Ascending aorta (tissue), 2 donors: Measurements from ENCODE around the gene ILK. TPM values are rescaled to one million over a fixed set of nuclear protein-coding genes. Genes with fewer than 3 reads are reported as not detected.

ENCODE experiments used
- DNase-seq, 2 donors: peaks; one replicate each; pipeline ENCODE4 v3.0.0-alpha.2; 2019; ENCODE audit warnings: low spot score in 2 of 2
- H3K27ac ChIP-seq, 2 donors: fragments of 200-600 bp; sonication (generic); one replicate each; pipeline ENCODE4 v1.5.1; 2016 to 2017; ENCODE audit warnings: mild to moderate bottlenecking in 1 of 2
- H3K27me3 ChIP-seq: fragments of 200-600 bp; sonication (generic); one replicate; pipeline ENCODE4 v1.5.1; 2017
- H3K36me3 ChIP-seq, 2 donors: fragments of 200-600 bp; sonication (generic); one replicate each; pipeline ENCODE4 v1.5.1; 2016
- H3K4me1 ChIP-seq, 2 donors: fragments of 200-600 bp; sonication (generic); one replicate each; pipeline ENCODE4 v1.5.1; 2016 to 2017; ENCODE audit warnings: mild to moderate bottlenecking in 1 of 2
- H3K4me3 ChIP-seq, 2 donors: fragments of 200-600 bp; sonication (generic); one replicate each; pipeline ENCODE4 v1.5.1; 2016 to 2017; ENCODE audit warnings: mild to moderate bottlenecking in 1 of 2
- H3K9me3 ChIP-seq, 2 donors: fragments of 200-600 bp; sonication (generic); one replicate each; pipeline ENCODE4 v1.5.1; 2016
- CTCF ChIP-seq, 3 experiments: fragments of 200-600 bp in 2 of 3; fragments of 450-650 bp in 1 of 3; sonication (generic) in 2 of 3; IDR thresholded peaks; one replicate each; pipeline ENCODE4 v1.5.1; 2016 to 2019; ENCODE audit warnings: antibody characterized with exemption in 3 of 3, mild to moderate bottlenecking in 1 of 3, moderate library complexity in 1 of 3
- intact Hi-C: fragments of 100-400 bp; cut with DNase I; formaldehyde crosslinking; loops from one replicate; pipeline ENCODE4 v1.15.1; 2023
- total RNA-seq: library from RNA; depleted of rRNA; stranded (reverse); fragments of >200 nt; gene quantifications from one replicate; pipeline ENCODE4 v1.1.0, GENCODE V29; 2016

The ILK gene
- total RNA-seq, 1 donor from 2014 or later, result 183 TPM

DNA sequence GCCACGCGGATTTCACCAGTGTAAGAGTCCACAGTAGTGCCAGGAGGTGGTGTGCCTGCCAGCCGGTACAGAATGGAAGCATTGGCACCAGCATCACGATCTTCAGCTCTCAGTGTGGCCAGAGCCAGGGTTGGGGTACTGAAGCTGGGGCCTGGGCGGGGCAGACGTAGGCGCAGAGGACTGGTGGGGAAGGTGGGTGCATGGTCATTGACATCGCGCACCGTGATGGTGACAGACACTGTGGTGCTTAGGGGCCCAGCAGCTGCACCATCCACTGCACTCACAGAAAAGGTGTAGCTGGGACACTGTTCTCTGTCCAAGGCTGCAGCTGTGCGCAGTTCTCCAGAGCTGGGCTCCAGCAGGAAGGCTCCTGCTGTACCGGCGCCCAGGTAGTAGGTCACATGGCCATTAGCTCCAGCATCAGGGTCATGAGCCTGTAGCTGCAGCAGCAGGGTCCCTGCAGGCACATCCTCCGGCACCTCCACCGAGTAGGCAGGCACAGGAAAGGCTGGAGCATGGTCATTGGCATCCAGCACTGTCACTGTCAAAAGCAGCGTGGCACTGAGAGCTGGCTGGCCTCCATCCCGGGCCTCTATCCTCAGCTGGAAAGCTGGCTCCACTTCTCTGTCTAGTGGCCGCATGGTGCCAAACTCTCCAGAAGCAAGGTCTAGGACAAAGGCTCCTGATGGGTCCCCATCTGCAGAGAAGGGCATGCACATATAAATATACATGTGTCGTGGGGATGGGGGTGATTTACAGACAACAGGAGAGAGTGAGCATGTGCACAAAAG, 23.6 kb downstream of the ILK start:
- no peaks in the 10 kb centered on the region for H3K4me1 ChIP-seq
- peaks cover 72 to 82% of the 10 kb centered on the region in 2 donors for H3K36me3 ChIP-seq
- intact Hi-C loops, result no loop called here
- H3K27ac ChIP-seq, result no peak overlapping the region
- no peak for DNase-seq
- no peaks in the 10 kb centered on the region for H3K27me3 ChIP-seq
- TF ChIP-seq CTCF (IDR thresholded peaks at IDR 0.05), result no peak
- H3K4me3 ChIP-seq, result no peak overlapping the region
- H3K9me3 ChIP-seq, result no peaks in the 10 kb centered on the region

GRCh38 chr11:6627762-6628241, 24.2 kb downstream of the ILK start:
- peaks cover 78 to 88% of the 10 kb centered on the region in 2 donors for H3K36me3 ChIP-seq
- no peak overlapping the region for H3K27ac ChIP-seq
- no peaks in the 10 kb centered on the region for H3K27me3 ChIP-seq
- no peaks in the 10 kb centered on the region for H3K4me1 ChIP-seq
- no peak for TF ChIP-seq CTCF (IDR thresholded peaks at IDR 0.05)
- no peak for DNase-seq
- intact Hi-C loops, result no loop called here
- H3K4me3 ChIP-seq, result no peak overlapping the region
- H3K9me3 ChIP-seq, result no peaks in the 10 kb centered on the region

GRCh38 chr11:6628526-6628925, 25.0 kb downstream of the ILK start:
- Histone ChIP-seq H3K4me1 (no peaks in the 10 kb centered on the region), H3K36me3 (peaks cover 85 to 89% of the 10 kb centered on the region in 2 donors), H3K9me3 (no peaks in the 10 kb centered on the region), H3K27ac (no peak overlapping the region), H3K4me3 (no peak overlapping the region), H3K27me3 (no peaks in the 10 kb centered on the region)
- DNase-seq, result no peak
- no peak for TF ChIP-seq CTCF (IDR thresholded peaks at IDR 0.05)
- intact Hi-C loops, result no loop called here

DNA sequence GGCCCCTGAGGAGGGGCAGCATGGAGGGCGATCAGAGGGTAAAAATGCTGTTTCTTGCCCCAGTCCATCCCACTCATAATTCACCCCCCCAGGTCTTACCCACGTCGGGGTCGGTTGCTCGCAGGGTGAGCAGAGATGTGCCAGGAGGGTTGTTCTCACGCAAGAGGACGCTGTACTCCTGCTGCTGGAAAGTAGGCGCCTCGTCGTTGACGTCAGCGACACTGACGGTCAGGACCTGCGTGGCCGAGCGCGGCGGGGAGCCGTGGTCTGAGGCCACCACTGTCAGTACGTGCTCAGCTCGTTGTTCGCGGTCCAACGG, 26.0 kb downstream of the ILK start:
- Histone ChIP-seq H3K9me3 (no peaks in the 10 kb centered on the region), H3K36me3 (peaks cover 83 to 85% of the 10 kb centered on the region in 2 donors), H3K4me3 (no peak overlapping the region), H3K4me1 (no peaks in the 10 kb centered on the region), H3K27ac (no peak overlapping the region), H3K27me3 (no peaks in the 10 kb centered on the region)
- no peak for TF ChIP-seq CTCF (IDR thresholded peaks at IDR 0.05)
- DNase-seq, result no peak
- intact Hi-C loops, result no loop called here

- peaks cover 0 to 2% of the 10 kb centered on the region in 2 donors for H3K4me1 ChIP-seq
- no peaks in the 10 kb centered on the region for H3K9me3 ChIP-seq
- H3K36me3 ChIP-seq, result peaks cover 77 to 79% of the 10 kb centered on the region in 2 donors
- no peak overlapping the region for H3K27ac ChIP-seq
- no peak overlapping the region for H3K4me3 ChIP-seq
- intact Hi-C loops, result no loop called here
- H3K27me3 ChIP-seq, result no peaks in the 10 kb centered on the region
- no peak for DNase-seq
- TF ChIP-seq CTCF (IDR thresholded peaks at IDR 0.05), result no peak
Observed at GRCh38 chr11:6629892-6630631, 26.5 kb downstream of the ILK start.
